GM12892 (cell line): ENCODE data around the gene RMND5A.

Experiments
- POLR2A ChIP-seq: IDR thresholded peaks from 2 replicates; pipeline ENCODE4 v1.6.1; 2011; ENCODE audit warnings: low read depth, low read length, control low read depth
- POLR2AphosphoS5 ChIP-seq: IDR thresholded peaks from 2 replicates; pipeline ENCODE4 v1.6.1; 2011; ENCODE audit warnings: low read depth, low read length, control low read depth

- TF ChIP-seq POLR2A (no peak), POLR2AphosphoS5 (no peak)
Measured at GRCh38 chr2:86686460-86686859, 33.6 kb upstream of the RMND5A start.
